GM10266 (cell line): ENCODE results near the gene ANXA4.
A peak's percentile ranks its signal among the peaks of the same experiment; 100 is the strongest.

Experiments
- DNase-seq: peaks from one replicate; pipeline ENCODE4 v3.0.0; 2012; ENCODE audit errors: extremely low spot score
- CTCF ChIP-seq: IDR thresholded peaks from 2 replicates; pipeline ENCODE4 v1.5.1; 2012; ENCODE audit warnings: mild to moderate bottlenecking, low read depth; ENCODE audit not compliant: control insufficient read depth, insufficient read depth; ENCODE audit errors: missing control alignments

The ANXA4 gene

GRCh38 chr2:69741229-69741574, 732 bp upstream of the ANXA4 start:
- DNase-seq, result peak; percentile 61
- TF ChIP-seq CTCF, result no peak

- DNase-seq, result no peak
- no peak for TF ChIP-seq CTCF
These were observed 503 bp downstream of the ANXA4 start for GRCh38 chr2:69742322-69742952.

- no peak for TF ChIP-seq CTCF
- no peak for DNase-seq
These were observed 1.9 kb downstream of the ANXA4 start for GRCh38 chr2:69743847-69744264.

GRCh38 chr2:69744456-69744855, 2.5 kb downstream of the ANXA4 start:
- TF ChIP-seq CTCF, result no peak

GRCh38 chr2:69745035-69745434, 3.1 kb downstream of the ANXA4 start:
- TF ChIP-seq CTCF, result no peak
- DNase-seq, result no peak

More at GRCh38 chr2:69744456-69744855, 2.5 kb downstream of the ANXA4 start:
- no peak for DNase-seq

GRCh38 chr2:69750246-69750645, 8.3 kb downstream of the ANXA4 start:
- no peak for DNase-seq
- TF ChIP-seq CTCF, result no peak

GRCh38 chr2:69753659-69754363, 11.9 kb downstream of the ANXA4 start:
- no peak for DNase-seq

More at GRCh38 chr2:69753659-69754363, 11.9 kb downstream of the ANXA4 start:
- TF ChIP-seq CTCF, result no peak
